ENCODE results near the gene EPOP.

EPOP gene

DNA sequence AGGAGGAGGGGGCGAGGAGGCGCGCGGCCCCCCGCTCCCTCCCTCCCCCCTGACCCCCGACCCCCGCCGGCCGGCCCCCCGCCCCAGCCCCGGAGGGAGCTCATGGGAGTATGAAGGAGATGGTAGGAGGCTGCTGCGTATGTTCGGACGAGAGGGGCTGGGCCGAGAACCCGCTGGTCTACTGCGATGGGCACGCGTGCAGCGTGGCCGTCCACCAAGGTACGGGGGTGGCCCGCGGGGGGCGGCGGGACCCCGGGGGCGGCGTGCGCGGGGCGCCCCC is 30.7 kb upstream of the EPOP start:
- no peak for DNase-seq

DNA sequence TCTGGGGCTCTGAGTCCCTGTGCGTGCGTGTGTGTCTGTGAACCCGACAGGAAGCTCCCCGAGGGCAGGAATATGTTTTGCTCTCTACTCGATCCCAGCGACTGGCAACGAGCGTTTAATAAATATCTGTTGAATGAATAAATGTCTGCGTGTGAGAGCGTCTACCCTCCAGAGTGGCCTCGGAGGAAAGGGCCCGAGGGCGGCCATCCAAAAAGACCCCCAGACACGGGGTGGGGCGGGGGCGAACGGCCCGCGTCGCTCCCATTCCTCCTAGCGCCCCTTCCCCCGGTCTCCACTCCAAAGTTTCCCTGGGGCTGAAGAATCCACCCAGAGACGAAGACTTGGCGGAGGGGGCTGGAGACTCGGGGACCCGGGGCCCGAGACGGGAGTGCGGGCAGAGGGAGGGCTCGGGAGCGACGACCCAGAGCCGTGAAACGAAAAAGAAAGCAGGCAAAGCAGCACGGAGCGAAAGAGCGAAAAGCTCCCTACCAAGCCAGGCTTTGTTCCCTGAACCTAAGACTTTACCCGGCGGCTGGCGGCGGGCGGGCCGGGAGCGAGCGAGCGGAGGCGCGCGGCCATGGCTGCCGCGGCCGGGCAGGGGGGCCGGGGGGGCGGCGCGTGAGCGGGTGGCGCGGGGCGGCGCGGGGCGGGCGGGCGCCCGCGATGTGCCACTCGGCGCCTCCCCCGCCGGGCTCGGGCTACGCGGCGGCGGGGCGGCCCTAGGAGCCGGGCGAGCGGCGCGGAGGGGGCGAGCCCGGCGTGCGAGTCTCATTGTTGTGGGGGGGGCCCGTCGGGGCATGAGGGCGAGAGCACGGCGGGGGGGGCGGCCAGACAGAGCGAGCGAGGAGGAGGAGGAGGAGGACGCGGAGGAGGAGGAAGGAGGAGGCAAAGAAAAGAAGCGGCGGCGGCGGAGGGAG is 30.1 kb upstream of the EPOP start, which contains the start of gene MLLT6:
Gene MLLT6, plus strand, starts transcription at position 668 of the 917 bp plus-strand sequence. CDS start 360 bp downstream, outside the sequence.
- peak; percentile 24 to 54 for DNase-seq

DNA sequence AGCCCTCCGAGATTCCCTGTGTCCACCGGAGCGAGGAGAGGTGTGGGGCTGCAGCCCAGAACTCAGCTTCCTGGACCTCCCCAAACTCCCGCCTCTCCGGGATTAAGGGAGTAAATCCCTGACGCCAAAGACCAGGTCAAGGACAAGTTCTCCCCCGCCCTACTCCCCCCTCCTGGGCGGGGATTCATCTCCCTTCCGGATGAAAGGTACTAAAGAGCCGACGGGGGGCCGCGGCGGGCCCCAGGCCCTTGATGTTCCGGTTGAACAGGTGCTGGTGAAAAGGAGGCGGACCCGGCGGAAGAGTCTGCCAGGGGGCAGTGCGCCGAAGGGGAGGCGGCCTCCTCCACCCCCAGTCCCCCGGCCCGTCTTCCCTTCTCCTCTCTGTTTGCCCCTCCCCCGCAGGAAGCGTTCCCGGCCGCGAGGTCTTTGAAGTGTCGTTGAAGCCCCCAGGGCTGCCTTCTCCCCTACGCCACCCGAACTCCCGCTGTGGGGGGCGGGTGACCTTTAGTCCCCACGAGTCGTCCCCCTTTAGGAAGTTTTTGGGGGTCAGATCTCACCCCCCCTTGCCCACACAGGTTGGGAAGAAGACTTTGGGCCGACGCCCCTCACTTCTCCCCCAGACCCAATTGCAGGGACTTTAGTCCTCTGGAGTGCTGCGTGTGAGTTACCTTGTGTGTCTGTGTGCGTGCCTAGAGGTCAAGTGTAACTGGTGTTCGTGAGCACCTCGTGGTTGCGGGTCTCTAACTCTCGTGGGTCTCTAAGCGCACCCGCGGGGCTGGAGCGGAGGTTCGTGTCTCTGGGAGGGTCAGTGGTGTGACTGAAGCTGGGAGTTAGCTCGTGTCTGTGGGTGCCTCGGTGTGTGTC is 29.2 kb upstream of the EPOP start:
- DNase-seq: peak; percentile 75 to 81

DNA sequence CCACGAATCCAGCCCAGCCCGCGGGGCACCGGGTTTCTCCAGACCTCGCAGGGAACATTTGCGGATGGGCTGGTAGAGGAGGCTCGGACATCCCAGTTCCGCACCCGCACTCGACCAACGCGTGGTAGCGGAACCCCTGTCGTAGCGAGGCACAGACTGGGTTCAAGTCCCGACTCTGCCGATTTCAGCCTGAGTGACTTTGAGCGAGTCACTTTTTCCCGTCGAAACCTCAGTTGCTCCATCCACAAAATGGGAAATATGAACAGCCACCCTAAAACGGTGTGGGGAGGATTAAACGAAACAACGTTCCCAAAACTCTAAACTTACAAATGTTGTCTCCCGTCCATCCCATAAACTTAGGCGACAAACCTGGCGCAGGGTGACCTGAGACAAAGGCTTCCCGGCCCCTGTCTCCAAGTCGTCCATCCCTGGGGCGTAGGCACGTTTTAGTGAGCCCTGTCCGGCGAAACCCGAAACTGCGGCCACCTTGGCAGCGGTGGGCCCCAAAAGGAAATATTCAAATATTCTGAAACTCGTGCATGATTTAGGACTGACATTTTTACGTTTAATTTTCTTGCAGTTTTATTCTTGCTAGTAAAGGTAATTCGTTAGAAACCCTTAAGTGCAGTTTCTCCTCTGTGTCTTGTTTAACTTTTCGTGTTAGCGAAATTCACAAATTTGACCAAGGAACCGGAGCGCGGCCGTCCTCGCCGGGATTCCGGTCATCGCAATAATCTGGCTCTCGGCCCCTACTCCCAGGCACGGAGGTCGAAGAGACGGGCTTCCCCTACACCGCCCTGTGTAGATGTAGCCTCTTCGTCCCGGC is 28.4 kb upstream of the EPOP start:
- DNase-seq: no peak

DNA sequence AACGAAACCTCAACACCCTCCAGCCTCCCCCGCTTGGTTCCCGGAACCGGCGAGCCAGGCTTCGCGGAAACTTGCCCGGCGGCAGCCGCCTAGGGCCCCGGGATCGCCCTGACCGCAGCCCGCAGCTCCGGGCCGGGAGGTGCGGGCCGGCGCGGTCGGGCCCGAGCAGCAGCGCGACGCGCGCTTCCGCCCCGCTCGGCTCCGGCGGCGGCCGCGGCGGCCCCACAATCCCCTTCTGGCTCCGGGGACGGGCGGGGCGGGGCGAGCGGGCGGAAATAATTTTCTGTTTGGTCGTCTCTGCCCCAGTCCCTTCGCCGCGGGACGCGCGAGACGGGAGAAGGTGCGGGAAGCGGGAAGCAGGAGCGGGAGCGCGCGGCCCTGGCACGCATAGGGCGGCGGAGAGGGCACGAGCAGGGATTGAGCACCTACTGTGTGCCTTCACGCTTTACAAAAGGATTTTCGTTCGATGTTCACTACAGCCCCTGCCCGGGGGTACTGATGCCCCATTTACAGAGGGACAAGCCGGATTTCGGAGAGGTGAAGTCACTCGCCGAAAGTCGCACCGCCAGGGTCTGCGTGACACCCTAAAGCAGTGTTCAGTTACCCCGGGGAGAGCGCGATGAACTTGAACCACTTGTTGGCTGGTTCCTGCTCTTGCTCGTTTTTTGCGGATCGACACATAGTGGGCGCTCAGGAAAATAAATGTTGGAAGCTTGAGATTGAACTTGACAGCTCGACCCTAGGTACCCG is 27.6 kb upstream of the EPOP start:
- peak; percentile 71 to 74 for DNase-seq

DNA sequence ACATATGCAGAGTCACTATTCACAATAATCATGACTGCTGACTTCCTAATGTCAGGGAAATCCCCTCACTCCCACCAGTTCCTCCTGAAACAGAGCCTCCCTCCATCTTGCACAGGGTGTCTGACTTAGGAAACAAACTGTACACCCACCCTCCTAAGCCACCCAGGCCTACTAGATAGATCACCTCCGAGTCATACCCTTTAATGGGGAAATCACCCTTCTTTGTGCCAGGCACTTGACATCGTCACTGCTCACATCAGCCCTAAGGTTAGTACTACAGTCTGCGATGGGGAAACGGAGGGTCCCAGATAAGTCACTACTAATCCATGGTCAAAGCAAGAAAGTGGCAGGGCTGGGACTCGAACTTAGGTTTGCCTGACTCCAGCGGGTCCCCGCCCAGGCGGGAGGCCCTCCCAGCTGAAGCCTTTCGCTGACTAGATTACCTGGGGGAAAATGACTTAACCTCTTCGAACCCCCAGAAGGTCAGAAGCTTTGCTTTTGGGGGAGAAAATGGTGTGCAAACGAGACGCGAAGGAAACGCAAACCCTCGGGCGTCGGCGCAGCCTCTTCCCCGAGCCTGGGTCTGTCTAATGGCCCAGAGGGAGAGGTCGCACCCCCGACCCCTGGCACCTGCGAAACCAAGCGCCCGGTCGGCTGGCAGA is 26.9 kb upstream of the EPOP start:
- DNase-seq: no peak

DNA sequence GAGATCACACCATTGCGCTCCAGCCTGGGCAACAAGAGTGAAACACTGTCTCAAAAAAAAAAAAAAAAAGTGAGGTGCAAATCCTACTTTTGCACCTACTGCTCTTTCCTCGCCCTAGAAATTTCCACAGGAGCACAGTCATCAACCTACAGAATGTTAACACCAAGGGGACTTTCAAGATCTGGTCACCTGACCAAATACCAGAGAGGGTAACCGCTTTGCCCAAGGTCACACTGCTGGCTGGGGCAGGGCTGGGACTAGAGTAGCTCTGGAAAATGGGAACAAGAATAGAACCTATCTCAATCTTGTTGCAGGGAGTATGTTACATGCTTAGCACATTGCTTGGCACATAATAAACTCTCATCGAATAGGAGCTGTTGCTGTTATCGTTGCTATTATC is 24.0 kb upstream of the EPOP start:
- no peak for DNase-seq

DNA sequence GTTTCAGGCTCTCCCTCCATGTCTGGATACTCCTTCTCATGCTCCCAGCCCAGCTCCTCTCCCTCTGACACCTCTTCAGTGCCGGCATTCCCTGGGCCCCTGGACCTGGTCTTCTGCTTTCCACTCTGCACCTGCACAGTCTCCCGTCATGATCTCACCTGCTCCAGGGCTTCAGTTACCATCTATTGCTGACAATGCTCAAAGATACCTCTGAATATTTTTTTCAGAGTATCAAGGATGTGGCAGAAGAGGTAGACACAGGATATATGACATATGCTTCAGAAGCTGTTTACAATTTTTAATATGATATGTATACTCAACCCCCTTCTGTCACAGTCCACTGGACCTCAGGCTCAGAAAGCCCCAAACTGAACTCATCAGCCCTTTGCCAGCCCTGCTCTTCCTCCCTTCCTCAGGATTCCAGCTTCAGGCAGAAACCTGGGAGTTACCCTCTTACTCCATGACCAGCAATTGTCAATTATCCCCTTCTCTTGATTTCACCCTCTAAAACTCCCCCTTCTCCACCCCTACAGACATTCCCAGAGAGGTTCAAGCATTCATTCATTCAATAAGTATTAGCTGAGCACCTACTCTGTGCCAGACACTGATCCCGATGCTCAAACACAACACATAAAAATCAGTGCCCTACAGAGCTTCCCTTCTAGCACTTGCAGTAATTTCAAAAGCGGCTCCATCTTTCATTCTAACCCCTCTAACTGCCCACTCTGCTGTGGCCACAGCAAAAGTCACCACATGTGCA is 22.5 kb upstream of the EPOP start:
- DNase-seq: no peak

DNA sequence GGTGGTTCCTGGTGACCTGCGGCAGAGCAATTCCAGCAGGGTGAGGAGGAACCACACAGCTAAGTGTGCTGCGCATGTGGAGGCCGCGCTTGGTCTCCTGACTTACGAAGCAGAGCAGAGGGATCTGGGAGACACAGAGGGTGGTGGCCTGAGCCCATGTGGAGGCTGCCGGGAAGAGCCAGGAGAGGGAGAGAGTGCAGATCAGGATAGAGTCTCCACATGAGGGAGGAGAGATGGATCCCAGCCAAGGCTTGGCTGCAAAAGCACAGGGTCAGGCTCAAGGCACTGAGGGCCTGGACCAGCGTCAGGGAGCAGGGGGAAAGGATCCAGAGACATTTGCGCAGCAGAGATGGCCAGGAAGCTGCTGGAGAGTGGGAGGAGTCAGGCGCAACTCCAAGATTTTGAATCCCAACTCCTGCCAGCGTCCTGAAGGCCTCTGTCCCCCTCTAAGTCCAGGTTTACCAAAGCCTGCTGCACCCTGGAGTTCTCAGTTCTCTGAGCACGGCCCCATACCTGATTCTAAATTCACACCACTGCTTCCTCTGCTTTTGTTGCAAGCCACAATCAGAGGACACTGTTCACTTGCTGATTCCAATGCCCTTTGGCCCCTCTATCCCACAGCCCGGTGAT is 19.1 kb upstream of the EPOP start:
- DNase-seq: no peak

DNA sequence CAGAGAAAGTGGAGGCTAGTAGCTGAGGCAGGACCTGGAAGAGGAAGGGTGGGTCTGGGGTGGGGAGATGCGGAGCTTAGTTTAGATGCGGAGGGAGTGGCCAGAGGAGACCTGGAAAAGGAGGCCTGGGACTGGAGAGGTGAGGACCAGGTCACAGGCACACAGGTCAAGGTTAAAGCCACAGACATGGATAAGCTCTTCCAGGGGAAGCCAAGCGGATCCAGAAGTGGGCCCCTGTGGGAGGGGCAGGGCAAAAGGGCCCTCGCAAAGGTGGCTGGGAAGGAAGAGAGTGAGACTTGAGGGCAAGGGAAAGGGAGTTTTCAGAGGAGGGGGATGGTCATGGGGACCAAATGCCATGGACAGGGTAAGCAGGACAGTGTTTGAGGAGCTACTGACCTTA is 16.4 kb upstream of the EPOP start:
- no peak for DNase-seq

DNA sequence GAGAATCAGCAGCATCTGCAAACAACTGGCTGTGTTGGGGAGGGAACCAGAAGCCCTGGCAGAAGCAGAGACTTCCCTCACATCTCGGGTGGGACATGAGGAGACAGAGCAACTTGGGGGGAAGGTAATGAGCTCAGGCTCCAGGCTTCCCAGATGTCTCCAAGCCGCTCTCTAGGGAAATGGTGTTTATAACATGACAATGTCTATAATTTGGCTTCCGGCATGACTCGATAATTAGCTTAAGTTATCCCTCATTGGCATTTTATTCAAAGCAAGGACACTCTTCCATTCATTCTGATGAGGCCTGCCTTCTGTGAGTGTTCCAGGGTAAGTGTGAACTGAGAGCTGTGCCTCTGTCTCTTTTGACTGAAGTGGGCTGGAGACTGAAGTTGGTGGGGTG is 15.6 kb upstream of the EPOP start:
- no peak for DNase-seq

DNA sequence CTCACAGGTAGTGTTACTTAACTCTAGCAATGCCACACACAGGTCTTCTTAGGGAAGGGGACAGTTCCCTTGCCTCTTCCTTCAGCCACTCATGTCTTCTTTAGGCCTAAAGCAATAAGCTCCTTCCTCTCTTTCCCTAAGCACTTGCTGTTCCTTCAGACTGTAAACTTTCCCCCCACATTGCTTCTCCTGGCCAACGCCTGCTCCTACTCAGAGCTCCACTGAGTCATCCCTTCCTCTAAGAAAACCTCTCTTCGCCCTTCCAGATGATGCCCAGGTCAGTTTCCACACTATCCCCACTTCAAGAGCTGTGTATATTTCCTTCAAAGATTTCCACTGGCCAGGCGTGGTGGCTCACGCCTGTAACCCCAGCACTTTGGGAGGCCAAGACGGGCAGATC is 12.5 kb upstream of the EPOP start:
- no peak for DNase-seq

DNA sequence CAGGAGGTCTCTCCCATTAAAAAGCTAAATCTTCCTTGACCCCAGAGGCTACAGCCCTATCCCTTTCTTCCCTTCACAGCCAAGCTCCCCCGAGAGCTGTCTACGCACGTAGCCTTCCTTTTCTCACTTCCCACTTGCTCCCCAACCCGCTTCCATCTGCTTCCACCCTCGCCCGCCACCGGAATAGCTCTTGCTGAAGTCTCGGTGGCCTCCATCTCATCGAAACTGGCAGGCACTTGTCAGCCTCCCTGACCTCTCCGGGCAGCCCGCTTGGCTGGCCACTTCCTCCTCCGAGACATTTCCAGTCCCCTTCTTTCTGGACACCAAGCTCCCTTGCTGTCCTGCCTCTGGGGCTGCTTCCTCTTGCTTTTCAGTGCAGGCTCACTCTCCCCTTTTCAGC is 10.7 kb upstream of the EPOP start:
- no peak for DNase-seq

DNA sequence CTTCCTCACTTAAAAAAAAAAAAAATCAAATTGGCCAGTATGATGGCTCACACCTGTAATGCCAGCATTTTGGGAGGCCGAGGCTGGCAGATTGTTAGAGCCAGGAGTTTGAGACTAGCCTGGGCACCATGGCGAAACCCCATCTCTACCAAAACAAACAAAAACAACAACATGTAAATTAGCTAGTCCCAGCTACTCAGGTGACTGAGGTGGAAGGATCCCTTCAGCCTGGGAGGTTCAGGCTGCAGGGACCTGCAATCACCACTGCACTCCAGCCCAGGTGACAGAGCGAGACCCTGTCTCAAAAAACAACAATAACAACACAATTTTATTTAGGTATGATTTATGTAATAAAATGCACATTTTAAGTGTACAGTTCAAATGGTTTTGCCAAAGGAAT is 6.3 kb upstream of the EPOP start:
- no peak for DNase-seq

DNA sequence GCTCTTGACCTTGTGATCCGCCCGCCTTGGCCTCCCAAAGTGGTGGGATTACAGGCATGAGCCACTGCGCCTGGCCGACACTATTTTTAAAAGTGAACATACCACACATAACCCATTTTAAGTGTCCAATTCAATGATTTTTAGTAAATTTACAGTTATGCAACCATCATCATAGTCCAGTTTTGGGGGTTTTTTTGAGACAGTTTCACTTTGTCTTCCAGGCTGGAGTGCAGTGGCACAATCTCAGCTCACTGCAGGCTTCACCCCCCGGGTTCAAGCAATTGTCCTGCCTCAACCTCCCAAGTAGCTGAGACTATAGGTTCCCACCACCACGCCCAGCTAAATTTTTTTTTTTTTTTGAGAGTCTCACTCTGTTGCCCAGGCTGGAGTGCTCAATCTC is 3.1 kb upstream of the EPOP start:
- DNase-seq: no peak

DNA sequence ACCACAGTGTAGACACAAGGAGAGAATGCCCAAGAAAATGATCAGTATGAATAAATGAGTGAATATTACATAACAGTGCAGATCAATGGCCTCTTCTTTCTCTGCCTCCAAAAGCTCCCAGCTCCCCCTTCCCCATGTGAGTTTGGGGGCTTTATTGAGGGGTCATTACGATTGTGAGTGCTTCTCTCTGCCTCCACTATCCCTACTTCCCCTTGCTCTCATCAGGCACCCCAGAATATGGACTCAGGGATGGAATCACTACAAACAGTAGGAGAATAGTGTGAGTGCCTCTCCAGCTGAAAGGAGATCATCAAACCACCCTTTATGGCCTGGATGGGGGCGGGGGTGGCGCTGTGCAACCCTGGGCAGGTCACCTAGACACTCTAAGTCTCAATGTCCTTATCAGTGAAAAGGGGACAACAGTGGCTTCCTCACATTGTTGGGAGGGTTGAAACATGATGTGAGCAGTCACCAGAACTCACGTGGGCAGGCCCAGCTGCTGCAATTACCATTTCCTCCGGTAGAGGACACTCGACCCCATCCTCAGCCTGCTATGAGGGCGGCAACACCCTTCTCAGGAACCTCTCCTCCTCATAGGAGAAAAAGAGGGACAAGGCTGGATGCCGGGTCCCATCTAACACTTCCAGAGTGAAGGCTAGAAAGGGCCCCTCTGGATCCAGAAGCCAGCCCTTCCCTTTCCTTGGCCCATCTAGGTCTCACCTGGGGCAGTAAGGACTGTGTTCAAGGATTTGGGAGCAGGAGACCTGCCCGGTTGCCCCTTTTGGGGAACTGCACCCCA is 2.1 kb upstream of the EPOP start:
- peak; percentile 21 to 39 for DNase-seq

DNA sequence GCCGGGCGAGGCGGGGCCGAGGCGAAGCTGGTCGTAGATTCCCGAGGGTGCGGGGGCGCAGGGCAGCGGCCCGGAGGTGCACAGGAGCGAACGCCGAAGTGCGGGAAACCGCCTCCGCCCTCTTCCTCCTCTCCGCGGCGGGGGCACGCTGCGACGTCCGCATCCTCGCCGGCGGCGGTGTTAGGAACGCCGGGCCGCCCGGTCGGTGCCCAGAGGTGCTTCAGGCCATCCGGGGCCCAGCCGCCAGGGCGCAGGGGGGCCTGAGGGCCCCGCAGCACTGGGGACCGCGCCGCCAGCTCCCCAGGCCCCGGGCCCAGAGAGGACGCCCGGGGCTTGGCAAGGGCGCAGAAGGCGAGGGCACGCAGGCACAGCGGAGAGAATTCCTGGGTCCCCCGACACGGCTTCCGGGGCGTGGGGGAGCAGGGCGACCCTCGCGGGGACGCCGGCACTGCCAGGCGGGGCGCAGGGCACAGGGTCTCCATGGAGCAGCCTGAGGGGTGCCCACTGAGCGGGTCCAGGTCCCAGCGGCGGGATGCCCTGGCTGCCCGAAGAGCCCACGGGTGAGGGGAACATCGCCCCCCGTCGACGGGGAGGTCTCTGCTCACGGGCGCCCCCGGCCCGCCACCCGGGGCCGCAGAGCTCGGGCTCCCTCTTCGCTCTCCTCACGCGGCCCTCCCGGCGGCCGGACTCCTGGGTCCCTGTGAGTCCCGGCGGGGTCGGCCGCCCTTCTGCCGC is 576 bp downstream of the EPOP start:
- no peak for DNase-seq

DNA sequence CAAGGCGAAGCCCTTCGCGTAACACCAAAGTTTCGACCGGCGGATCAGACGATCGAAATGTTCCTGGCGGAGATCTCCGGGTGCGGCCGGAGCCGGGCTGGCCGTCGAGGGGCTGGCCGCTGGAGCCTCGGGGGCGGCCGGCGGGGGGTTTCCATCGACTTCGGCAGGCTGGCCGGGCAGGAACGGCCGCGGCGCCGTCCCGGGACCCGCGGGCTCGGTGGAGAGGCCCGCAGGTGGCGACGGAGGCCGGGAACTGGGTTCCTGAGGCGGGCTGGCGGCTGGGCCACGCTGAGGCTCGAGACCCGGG is 1.1 kb downstream of the EPOP start:
- no peak for DNase-seq
